Left ventricle myocardium inferior (tissue), 1 donor: Measurements from ENCODE around the gene ADK. TPM values are rescaled to one million over a fixed set of nuclear protein-coding genes. Genes with fewer than 3 reads are reported as not detected.
A peak's percentile ranks its signal among the peaks of the same experiment; 100 is the strongest.

Experiments used
- DNase-seq: peaks from one replicate; pipeline ENCODE4 v3.0.0-alpha.2; 2020
- H3K27ac ChIP-seq: fragments of 200-600 bp; replicated peaks from 2 replicates; pipeline ENCODE4 v1.8.0; 2021
- H3K27me3 ChIP-seq: fragments of 200-600 bp; 2 replicates; pipeline ENCODE4 v1.8.0; 2021; ENCODE audit warnings: low read depth
- H3K36me3 ChIP-seq: fragments of 200-600 bp; 2 replicates; pipeline ENCODE4 v1.8.0; 2021
- H3K4me1 ChIP-seq: fragments of 200-600 bp; 2 replicates; pipeline ENCODE4 v1.8.0; 2021
- H3K4me3 ChIP-seq: fragments of 200-600 bp; 2 replicates; pipeline ENCODE4 v1.8.0; 2021; ENCODE audit warnings: mild to moderate bottlenecking, moderate library complexity
- H3K9me3 ChIP-seq: fragments of 200-600 bp; replicated peaks from 2 replicates; pipeline ENCODE4 v1.8.0; 2021
- intact Hi-C: fragments of 100-400 bp; cut with micrococcal nuclease; formaldehyde crosslinking; loops from one replicate; pipeline ENCODE4 v1.11.0; 2022
- total RNA-seq: library from RNA; stranded (reverse); fragmentation: NEBNext Ultra II Directional; extraction: Animal tissue kit (Norgen Biotek cat#: 25700); gene quantifications from one replicate; pipeline ENCODE4 v1.2.1, GENCODE V29; 2021
- TF ChIP-seq, protein P1 (sequence below): fragments of 200-600 bp; IDR thresholded peaks from 2 replicates; pipeline ENCODE4 v1.8.0; 2021; ENCODE audit warnings: antibody characterized with exemption, mild to moderate bottlenecking, borderline replicate concordance
- donor health status: DM: no; HTN: yes; CAD: no; lungs with severe emphysema.

The ADK gene
- total RNA-seq, 1 donor from 2014 or later = 41.3 TPM

GRCh38 chr10:74153676-74154075 is 2.7 kb downstream of the ADK start:
- H3K4me3 ChIP-seq = peak overlapping the region; percentile 80
- H3K27ac ChIP-seq = peak overlapping the region; percentile 94

GRCh38 chr10:74156919-74157289 is 5.9 kb downstream of the ADK start:
- no peaks in the 10 kb centered on the region for H3K36me3 ChIP-seq
- no peak overlapping the region for H3K4me3 ChIP-seq
- H3K27me3 ChIP-seq = no peaks in the 10 kb centered on the region
- peak; percentile 68 for DNase-seq
- TF ChIP-seq, protein P1, sequence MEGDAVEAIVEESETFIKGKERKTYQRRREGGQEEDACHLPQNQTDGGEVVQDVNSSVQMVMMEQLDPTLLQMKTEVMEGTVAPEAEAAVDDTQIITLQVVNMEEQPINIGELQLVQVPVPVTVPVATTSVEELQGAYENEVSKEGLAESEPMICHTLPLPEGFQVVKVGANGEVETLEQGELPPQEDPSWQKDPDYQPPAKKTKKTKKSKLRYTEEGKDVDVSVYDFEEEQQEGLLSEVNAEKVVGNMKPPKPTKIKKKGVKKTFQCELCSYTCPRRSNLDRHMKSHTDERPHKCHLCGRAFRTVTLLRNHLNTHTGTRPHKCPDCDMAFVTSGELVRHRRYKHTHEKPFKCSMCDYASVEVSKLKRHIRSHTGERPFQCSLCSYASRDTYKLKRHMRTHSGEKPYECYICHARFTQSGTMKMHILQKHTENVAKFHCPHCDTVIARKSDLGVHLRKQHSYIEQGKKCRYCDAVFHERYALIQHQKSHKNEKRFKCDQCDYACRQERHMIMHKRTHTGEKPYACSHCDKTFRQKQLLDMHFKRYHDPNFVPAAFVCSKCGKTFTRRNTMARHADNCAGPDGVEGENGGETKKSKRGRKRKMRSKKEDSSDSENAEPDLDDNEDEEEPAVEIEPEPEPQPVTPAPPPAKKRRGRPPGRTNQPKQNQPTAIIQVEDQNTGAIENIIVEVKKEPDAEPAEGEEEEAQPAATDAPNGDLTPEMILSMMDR = no peak
- H3K4me1 ChIP-seq = peaks cover 64% of the 10 kb centered on the region
- intact Hi-C loops = no loop called here
- peak overlapping the region; percentile 68 for H3K27ac ChIP-seq
- no peaks in the 10 kb centered on the region for H3K9me3 ChIP-seq

More at GRCh38 chr10:74153676-74154075, 2.7 kb downstream of the ADK start:
- no peak for DNase-seq
- intact Hi-C loops = no loop called here
- H3K36me3 ChIP-seq = no peaks in the 10 kb centered on the region
- H3K27me3 ChIP-seq = no peaks in the 10 kb centered on the region
- H3K4me1 ChIP-seq = peaks cover 83% of the 10 kb centered on the region
- TF ChIP-seq, protein P1 = no peak
- no peaks in the 10 kb centered on the region for H3K9me3 ChIP-seq

- Histone ChIP-seq H3K36me3 (no peaks in the 10 kb centered on the region), H3K9me3 (no peaks in the 10 kb centered on the region), H3K27ac (no peak overlapping the region), H3K27me3 (no peaks in the 10 kb centered on the region), H3K4me1 (peaks cover 40% of the 10 kb centered on the region), H3K4me3 (no peak overlapping the region)
- TF ChIP-seq, protein P1 = no peak
- intact Hi-C loops = no loop called here
- no peak for DNase-seq
Observed at GRCh38 chr10:74160013-74160412, 9.0 kb downstream of the ADK start.

DNA sequence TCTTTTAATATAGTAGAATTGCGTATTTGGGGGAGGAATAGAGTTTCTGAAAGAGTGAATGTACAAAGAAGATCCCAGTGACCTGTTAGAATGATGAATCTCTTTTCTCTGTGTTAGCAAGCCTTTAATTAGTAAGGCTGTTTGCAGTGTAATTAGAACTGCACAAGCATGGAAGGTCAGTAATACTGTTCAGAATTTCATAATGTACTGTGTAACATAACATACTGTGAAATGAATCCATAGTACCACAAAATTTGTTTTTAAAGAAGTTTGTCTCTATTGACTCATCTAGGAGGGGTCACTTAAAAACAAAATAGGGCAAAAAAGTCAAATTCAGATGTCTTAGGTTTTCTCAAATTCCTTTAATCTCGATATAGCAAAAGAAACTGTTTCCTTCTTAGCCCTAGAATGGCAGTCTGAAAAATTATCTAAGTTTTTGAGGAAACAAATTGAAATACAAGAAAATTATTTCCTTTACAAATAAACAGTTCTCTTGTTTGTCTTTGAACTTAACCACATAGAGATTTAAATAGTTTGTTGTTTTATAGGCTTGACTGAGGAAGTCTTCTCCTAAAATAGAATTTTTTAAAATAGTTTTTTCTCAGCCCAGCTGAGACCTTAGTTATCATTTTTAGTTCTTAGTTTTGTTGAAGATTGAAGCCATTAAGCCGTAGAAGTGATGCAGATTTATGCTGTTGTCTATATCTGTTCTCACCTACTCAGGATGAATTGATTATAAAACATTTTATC is 12.5 kb downstream of the ADK start:
- no peak for DNase-seq
- no peak overlapping the region for H3K27ac ChIP-seq
- no peak overlapping the region for H3K4me3 ChIP-seq
- no peaks in the 10 kb centered on the region for H3K36me3 ChIP-seq
- no peaks in the 10 kb centered on the region for H3K27me3 ChIP-seq
- intact Hi-C loops = no loop called here
- peaks cover 20% of the 10 kb centered on the region for H3K4me1 ChIP-seq
- no peaks in the 10 kb centered on the region for H3K9me3 ChIP-seq
- TF ChIP-seq, protein P1 = no peak

DNA sequence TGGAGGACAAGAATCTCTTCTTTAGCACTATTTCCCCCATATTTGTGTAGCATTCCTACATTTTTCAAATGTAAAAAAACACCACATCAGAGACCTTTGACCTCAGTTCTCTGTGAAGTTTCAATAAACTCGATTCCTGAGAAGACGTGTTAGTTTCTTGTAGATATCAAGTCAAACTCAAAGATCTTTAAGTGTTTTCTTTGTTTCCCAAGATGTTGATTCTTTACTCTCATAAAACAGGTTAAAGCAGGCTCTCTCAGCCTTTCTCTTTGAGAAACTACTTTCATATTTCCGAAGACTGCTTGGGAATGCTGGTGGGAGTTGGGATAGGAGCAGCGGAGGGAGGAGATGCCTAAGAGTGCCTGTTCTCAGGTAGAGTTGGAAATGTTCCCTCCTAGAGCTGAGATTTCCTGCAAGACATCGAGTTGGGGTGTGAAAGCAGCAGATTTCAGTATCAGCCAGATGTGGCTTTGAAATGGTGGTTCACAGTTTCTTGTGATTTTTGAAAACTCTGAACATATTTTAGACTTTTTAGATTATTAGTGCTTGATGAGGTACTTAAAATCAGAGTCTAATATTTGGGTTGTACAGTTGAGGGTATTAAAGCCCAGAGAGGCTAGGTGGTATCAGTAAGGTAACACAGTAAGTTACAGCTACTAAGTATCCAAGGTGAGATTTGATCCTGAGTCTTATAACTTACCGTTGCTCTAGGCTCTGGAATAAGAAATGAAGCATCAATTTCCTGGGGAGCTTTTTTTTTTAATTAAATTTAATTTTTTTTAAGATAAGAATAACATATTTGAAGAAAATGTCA is 13.9 kb downstream of the ADK start:
- H3K4me1 ChIP-seq = peaks cover 27% of the 10 kb centered on the region
- TF ChIP-seq, protein P1 = no peak
- H3K4me3 ChIP-seq = no peak overlapping the region
- DNase-seq = no peak
- H3K9me3 ChIP-seq = no peaks in the 10 kb centered on the region
- intact Hi-C loops = no loop called here
- no peaks in the 10 kb centered on the region for H3K27me3 ChIP-seq
- H3K36me3 ChIP-seq = no peaks in the 10 kb centered on the region
- H3K27ac ChIP-seq = no peak overlapping the region
